ENCODE data around the gene TTC36.

Gene TTC36

DNA sequence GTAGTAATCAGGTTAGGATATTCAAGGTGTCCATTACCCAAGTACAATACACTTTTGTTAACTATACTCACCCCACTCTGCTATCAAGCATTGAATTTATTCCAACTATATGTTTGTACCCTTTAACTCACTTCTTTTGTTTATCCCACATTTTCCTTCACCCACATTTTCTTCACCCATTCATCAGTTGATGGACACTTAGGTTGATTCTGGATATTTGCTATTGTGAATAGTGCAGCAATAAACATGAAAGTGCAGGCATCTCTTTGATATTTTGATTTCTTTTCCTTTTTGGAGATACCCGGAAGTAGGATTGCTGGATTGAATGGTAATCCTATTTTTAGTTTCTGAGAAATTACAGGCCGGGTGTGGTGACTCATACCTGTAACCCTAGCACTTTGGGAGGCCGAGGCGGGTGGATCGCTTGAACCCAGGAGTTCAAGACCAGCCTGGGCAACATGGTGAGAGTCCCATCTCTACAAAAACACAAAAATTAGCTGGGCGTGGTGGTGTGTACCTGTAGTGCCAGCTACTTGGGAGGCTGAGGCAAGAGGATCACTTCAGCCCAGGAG is 10.2 kb downstream of the TTC36 start:
- TF ChIP-seq, protein P1, sequence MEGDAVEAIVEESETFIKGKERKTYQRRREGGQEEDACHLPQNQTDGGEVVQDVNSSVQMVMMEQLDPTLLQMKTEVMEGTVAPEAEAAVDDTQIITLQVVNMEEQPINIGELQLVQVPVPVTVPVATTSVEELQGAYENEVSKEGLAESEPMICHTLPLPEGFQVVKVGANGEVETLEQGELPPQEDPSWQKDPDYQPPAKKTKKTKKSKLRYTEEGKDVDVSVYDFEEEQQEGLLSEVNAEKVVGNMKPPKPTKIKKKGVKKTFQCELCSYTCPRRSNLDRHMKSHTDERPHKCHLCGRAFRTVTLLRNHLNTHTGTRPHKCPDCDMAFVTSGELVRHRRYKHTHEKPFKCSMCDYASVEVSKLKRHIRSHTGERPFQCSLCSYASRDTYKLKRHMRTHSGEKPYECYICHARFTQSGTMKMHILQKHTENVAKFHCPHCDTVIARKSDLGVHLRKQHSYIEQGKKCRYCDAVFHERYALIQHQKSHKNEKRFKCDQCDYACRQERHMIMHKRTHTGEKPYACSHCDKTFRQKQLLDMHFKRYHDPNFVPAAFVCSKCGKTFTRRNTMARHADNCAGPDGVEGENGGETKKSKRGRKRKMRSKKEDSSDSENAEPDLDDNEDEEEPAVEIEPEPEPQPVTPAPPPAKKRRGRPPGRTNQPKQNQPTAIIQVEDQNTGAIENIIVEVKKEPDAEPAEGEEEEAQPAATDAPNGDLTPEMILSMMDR (IDR thresholded peaks at IDR 0.05; ENCODE audit: borderline replicate concordance, insufficient read depth, low read depth, low read length), result no peak

DNA sequence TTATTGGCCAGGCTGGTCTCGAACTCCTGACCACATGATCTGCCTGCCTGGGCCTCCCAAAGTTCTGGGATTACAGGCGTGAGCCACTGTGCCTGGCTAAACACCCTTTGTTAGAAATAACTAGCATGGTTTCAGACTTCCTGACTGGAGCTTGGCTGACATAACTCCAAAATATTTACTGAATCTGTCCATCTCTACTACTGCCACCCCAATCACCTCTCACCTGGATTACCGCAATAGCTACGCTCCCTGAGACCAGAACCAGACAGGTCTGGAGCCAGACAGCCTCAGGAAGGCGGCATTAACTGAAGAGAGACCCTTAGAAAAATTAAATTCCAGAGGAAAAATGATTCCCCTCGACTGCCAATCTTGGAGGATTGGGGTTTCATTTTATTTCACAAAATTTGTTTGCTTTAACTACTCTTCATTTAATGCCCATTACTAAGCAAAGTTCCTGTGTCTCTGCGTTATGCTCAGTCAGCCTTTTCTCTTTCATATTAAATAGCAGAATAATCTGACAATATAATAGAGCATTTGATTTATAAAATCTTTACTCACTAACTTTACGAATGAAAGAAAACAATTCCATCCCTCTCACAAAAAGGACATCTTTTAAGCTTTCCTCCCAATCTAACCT is 16.9 kb downstream of the TTC36 start:
- TF ChIP-seq, protein P1 (IDR thresholded peaks at IDR 0.05; ENCODE audit: borderline replicate concordance, insufficient read depth, low read depth, low read length), result no peak
- no peak overlapping the region for H3K4me3 ChIP-seq (ENCODE audit: low read depth, low read length)

More for the DNA sequence above, 10.2 kb downstream of the TTC36 start:
- no peak overlapping the region for H3K4me3 ChIP-seq (ENCODE audit: low read depth, low read length)

DNA sequence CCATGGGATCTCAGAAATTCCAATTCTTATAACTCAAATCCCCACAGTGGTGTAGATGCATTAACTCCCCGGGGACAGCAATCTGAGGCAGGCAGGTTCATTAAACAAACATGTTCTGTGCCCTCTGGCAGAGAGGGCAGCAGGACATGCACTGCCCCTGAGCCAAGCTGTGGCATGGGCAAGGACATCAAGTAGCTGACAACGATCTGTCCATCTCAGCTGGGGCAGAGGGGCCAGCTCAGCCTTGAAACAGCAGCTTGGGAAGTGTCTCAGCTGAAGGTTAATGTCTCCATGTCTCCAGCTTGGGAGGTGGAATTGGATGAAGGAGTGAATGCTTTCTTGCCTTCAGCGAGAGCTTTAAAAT is 17.4 kb downstream of the TTC36 start:
- TF ChIP-seq, protein P1 (IDR thresholded peaks at IDR 0.05; ENCODE audit: borderline replicate concordance, insufficient read depth, low read depth, low read length), result no peak

DNA sequence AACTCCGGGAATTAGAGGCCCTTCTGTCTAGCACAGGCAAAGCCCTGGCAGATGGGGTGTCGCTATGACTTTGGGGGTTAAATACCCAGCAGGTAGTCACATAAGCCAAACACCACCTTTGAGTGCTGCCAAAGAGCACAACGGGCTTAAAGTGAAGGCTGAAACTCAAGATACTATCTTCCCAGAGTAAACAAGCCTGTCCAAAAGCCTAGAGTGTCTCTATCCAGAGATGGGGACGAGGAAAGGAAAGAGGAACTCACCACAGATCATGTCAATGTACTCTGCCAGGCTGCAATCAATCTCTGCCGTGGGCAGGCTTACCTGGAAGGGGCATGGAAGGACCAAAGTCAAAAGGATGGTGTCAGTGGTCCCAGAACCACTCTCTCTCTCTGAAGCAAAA is 18.3 kb downstream of the TTC36 start:
- TF ChIP-seq, protein P1 (IDR thresholded peaks at IDR 0.05; ENCODE audit: borderline replicate concordance, insufficient read depth, low read depth, low read length), result no peak
- H3K4me3 ChIP-seq (ENCODE audit: low read depth, low read length), result no peak overlapping the region

More for the DNA sequence above, 17.4 kb downstream of the TTC36 start:
- H3K4me3 ChIP-seq (ENCODE audit: low read depth, low read length), result no peak overlapping the region

DNA sequence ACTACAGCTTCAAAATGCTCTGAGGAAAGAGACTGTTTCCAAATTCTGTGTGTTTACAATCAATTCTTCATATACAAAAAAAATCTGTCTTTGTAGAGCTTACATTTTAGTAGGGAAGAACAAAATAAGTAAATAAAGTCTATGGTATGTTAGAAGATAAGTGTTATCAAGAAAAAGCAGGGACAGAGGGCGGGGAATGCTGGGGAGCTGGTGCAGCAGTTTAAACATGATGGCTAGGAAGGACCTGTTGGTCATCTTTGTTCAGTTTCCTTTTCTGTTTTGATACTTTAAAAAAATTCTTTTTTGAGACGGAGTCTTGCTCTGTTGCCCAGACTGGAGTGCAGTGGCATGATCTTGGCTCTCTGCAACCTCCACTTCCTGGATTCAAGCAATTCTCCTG is 19.9 kb downstream of the TTC36 start:
- TF ChIP-seq, protein P1 (IDR thresholded peaks at IDR 0.05; ENCODE audit: borderline replicate concordance, insufficient read depth, low read depth, low read length), result no peak
- no peak overlapping the region for H3K4me3 ChIP-seq (ENCODE audit: low read depth, low read length)

DNA sequence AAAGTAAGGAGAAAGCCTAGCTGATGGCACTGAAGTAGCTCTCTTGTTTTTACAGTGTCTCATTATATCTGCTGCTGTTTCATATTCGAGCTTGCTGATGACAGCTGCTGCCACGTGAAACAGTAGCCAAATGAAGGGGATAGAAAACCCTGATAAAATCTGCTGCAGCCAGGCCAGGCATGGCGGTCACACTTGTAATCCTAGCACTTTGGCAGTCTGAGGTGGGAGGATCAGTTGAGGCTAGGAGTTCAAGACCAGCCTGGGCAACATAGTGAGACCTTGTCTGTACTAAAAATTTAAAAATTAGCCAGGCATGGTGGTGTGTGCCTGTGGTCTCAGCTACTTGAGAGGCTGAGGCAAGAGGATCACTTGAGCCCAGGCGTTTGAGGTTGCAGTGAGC is 25.1 kb downstream of the TTC36 start:
- TF ChIP-seq, protein P1 (IDR thresholded peaks at IDR 0.05; ENCODE audit: borderline replicate concordance, insufficient read depth, low read depth, low read length), result no peak
- no peak overlapping the region for H3K4me3 ChIP-seq (ENCODE audit: low read depth, low read length)

DNA sequence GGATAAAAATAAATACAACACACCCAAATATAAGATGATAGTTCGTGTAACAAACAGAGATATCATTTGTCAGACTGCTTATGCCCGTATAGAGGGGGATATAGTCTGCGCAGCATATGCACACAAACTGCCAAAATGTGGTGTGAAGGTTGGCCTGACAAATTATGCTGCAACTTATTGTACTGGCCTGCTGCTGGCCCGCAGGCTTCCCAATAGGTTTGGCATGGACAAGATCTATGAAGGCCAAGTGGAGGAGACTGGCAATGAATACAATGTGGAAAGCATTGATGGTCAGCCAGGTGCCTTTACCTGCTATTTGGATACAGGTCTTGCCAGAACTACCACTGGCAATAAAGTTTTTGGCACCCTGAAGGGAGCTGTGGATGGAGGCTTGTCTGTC is 33.5 kb downstream of the TTC36 start:
- TF ChIP-seq, protein P1 (IDR thresholded peaks at IDR 0.05; ENCODE audit: borderline replicate concordance, insufficient read depth, low read depth, low read length), result no peak
- no peak overlapping the region for H3K4me3 ChIP-seq (ENCODE audit: low read depth, low read length)

Measured in GM12875 (cell line).